ENCODE results near the gene MAGI2. TPM values are rescaled to one million over a fixed set of nuclear protein-coding genes. Genes with fewer than 3 reads are reported as not detected.

MAGI2 gene
- total RNA-seq, 1 experiment from 2014 or later, result 0.34 TPM

DNA sequence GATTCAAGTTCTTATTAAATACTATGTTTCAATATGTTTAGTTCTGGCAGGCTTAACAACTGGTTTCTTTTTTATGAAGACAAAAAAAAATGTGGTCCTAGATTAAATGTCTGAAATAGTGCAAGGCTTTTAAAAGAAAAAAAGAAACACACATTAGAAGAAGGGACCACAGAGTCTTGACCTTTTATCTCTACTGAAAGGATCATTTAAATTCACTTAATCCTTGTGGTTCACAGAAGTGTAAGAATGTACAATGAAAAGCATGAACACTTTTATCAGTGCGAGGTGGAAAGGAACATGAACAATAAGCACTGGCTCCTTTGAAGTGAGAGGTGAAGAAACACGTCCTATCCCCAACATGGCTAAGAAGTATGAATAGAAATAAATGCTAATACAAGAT lies 765.1 kb downstream of the MAGI2 start:
- ChIA-PET POLR2A (ENCODE audit: low non-redundant PET) (no interaction called here), CTCF (no interaction called here)
- intact Hi-C loops (cut with micrococcal nuclease; ENCODE audit: unreplicated experiment), result no loop called here
- Histone ChIP-seq H3K4me3 (ENCODE audit: low read depth, low read length, poor library complexity, severe bottlenecking) (no peak overlapping the region), H3K36me3 (ENCODE audit: insufficient read depth, low read length, poor library complexity, severe bottlenecking) (no peaks in the 10 kb centered on the region), H3K4me1 (ENCODE audit: insufficient read depth, low read length, poor library complexity, severe bottlenecking) (no peaks in the 10 kb centered on the region), H3K27me3 (replicated peaks; ENCODE audit: insufficient read depth, low read depth, low read length, poor library complexity) (peaks cover 6% of the 10 kb centered on the region), H3K27ac (ENCODE audit: low read depth, low read length, poor library complexity, severe bottlenecking) (no peak overlapping the region), H3K9me3 (ENCODE audit: low read depth, low read length, poor library complexity, severe bottlenecking) (no peaks in the 10 kb centered on the region)
- no peak for DNase-seq (ENCODE audit: low spot score)
- no peak for TF ChIP-seq EZH2 (IDR thresholded peaks at IDR 0.05; ENCODE audit: borderline replicate concordance, low read depth, low read length, poor library complexity, severe bottlenecking)
- TF ChIP-seq, protein P1, sequence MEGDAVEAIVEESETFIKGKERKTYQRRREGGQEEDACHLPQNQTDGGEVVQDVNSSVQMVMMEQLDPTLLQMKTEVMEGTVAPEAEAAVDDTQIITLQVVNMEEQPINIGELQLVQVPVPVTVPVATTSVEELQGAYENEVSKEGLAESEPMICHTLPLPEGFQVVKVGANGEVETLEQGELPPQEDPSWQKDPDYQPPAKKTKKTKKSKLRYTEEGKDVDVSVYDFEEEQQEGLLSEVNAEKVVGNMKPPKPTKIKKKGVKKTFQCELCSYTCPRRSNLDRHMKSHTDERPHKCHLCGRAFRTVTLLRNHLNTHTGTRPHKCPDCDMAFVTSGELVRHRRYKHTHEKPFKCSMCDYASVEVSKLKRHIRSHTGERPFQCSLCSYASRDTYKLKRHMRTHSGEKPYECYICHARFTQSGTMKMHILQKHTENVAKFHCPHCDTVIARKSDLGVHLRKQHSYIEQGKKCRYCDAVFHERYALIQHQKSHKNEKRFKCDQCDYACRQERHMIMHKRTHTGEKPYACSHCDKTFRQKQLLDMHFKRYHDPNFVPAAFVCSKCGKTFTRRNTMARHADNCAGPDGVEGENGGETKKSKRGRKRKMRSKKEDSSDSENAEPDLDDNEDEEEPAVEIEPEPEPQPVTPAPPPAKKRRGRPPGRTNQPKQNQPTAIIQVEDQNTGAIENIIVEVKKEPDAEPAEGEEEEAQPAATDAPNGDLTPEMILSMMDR (conservative IDR thresholded peaks at IDR 0.05; ENCODE audit: low read depth, low read length), result no peak
- BruUV-seq (replicated peaks), result no TSS peak

DNA sequence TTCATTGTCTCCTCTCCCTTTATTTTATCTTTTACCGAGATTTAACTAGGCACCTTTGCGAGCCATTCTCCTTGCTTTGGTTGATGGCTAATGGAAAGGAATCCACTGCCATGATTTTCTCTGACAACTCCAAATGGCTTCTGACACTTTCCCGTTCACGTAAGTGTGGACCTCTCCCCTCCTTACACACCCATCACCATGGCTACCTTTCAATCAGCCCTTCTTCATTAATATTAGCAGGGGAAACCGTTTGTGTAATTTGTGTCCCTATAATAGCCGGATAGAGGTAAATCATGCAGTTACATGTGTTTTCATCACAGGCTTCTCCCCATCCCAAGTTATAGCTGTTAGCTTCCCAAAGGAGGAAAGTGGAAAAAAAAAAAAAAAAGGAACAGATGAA lies 767.3 kb downstream of the MAGI2 start:
- H3K4me3 ChIP-seq (ENCODE audit: low read depth, low read length, poor library complexity, severe bottlenecking), result no peak overlapping the region
- H3K27me3 ChIP-seq (replicated peaks; ENCODE audit: insufficient read depth, low read depth, low read length, poor library complexity), result peaks cover 4% of the 10 kb centered on the region
- TF ChIP-seq, protein P1 (conservative IDR thresholded peaks at IDR 0.05; ENCODE audit: low read depth, low read length), result no peak
- BruUV-seq (replicated peaks), result no TSS peak
- no peak overlapping the region for H3K27ac ChIP-seq (ENCODE audit: low read depth, low read length, poor library complexity, severe bottlenecking)
- H3K9me3 ChIP-seq (ENCODE audit: low read depth, low read length, poor library complexity, severe bottlenecking), result no peaks in the 10 kb centered on the region
- ChIA-PET POLR2A (ENCODE audit: low non-redundant PET) (no interaction called here), CTCF (no interaction called here)
- no peaks in the 10 kb centered on the region for H3K4me1 ChIP-seq (ENCODE audit: insufficient read depth, low read length, poor library complexity, severe bottlenecking)
- intact Hi-C loops (cut with micrococcal nuclease; ENCODE audit: unreplicated experiment), result no loop called here
- DNase-seq (ENCODE audit: low spot score), result no peak
- H3K36me3 ChIP-seq (ENCODE audit: insufficient read depth, low read length, poor library complexity, severe bottlenecking), result no peaks in the 10 kb centered on the region

DNA sequence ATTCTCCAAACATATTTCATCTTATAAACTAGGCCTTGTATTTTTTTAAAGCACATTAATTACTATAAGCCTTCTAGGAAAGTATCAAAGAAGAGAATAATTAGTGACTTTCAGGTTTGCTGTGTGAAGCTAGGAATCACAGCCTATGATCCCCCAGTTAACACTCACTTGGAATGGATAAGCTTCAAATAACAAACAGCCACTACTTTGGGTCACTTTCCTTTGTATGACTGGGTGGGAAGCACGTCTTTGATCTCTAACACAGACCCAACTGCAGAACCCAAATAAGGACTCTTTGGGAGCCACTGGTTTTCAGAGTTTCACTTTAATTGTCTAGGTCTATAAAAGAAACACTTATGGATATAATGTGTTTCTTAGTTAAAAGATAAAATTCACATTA lies 769.3 kb downstream of the MAGI2 start:
- H3K27ac ChIP-seq (ENCODE audit: low read depth, low read length, poor library complexity, severe bottlenecking), result no peak overlapping the region
- H3K27me3 ChIP-seq (replicated peaks; ENCODE audit: insufficient read depth, low read depth, low read length, poor library complexity), result no peaks in the 10 kb centered on the region
- no peaks in the 10 kb centered on the region for H3K9me3 ChIP-seq (ENCODE audit: low read depth, low read length, poor library complexity, severe bottlenecking)
- TF ChIP-seq EZH2 (IDR thresholded peaks at IDR 0.05; ENCODE audit: borderline replicate concordance, low read depth, low read length, poor library complexity, severe bottlenecking), result no peak
- TF ChIP-seq, protein P1 (conservative IDR thresholded peaks at IDR 0.05; ENCODE audit: low read depth, low read length), result no peak
- no peak for DNase-seq (ENCODE audit: low spot score)
- ChIA-PET POLR2A (ENCODE audit: low non-redundant PET) (no interaction called here), CTCF (no interaction called here)
- H3K4me1 ChIP-seq (ENCODE audit: insufficient read depth, low read length, poor library complexity, severe bottlenecking), result no peaks in the 10 kb centered on the region
- H3K36me3 ChIP-seq (ENCODE audit: insufficient read depth, low read length, poor library complexity, severe bottlenecking), result no peaks in the 10 kb centered on the region
- intact Hi-C loops (cut with micrococcal nuclease; ENCODE audit: unreplicated experiment), result no loop called here
- no TSS peak for BruUV-seq (replicated peaks)
- H3K4me3 ChIP-seq (ENCODE audit: low read depth, low read length, poor library complexity, severe bottlenecking), result no peak overlapping the region

Data from A673 (cell line).